Inflammatory macrophage (primary cell): ENCODE measurements around the gene LRCH1.

ENCODE experiments used
- DNase-seq, 2 donors: peaks; one replicate each; pipeline ENCODE4 v3.0.0-alpha.2; 2020 to 2022

Gene LRCH1

GRCh38 chr13:46562581-46562980, 9.6 kb downstream of the LRCH1 start:
- no peak for DNase-seq

- DNase-seq: no peak
These were observed 13.1 kb downstream of the LRCH1 start for GRCh38 chr13:46565808-46566750.

GRCh38 chr13:46567671-46568070, 14.7 kb downstream of the LRCH1 start:
- no peak for DNase-seq

GRCh38 chr13:46569456-46569855, 16.5 kb downstream of the LRCH1 start:
- no peak for DNase-seq

GRCh38 chr13:46570273-46570672, 17.3 kb downstream of the LRCH1 start:
- no peak for DNase-seq

- no peak for DNase-seq
These were observed 18.4 kb downstream of the LRCH1 start for GRCh38 chr13:46571189-46571908.

- no peak for DNase-seq
These were observed 19.1 kb downstream of the LRCH1 start for GRCh38 chr13:46571909-46572595.

- DNase-seq: no peak
These were observed 19.9 kb downstream of the LRCH1 start for GRCh38 chr13:46572752-46573431.

GRCh38 chr13:46575301-46575771, 22.4 kb downstream of the LRCH1 start:
- peak; percentile 86 to 97 for DNase-seq

- no peak for DNase-seq
These were observed 22.9 kb downstream of the LRCH1 start for GRCh38 chr13:46575818-46576221.

GRCh38 chr13:46576762-46577161, 23.8 kb downstream of the LRCH1 start:
- DNase-seq: no peak

- no peak for DNase-seq
These were observed 25.0 kb downstream of the LRCH1 start for GRCh38 chr13:46577696-46578589.

- peak in 1 of 2 donors; percentile 53 for DNase-seq
These were observed 25.6 kb downstream of the LRCH1 start for GRCh38 chr13:46578590-46578975.

GRCh38 chr13:46580362-46580839, 27.4 kb downstream of the LRCH1 start:
- peak; percentile 31 to 37 for DNase-seq

GRCh38 chr13:46582190-46582589, 29.2 kb downstream of the LRCH1 start:
- no peak for DNase-seq

GRCh38 chr13:46586751-46587514, 34.0 kb downstream of the LRCH1 start:
- DNase-seq: no peak

GRCh38 chr13:46587807-46588418, 34.9 kb downstream of the LRCH1 start:
- DNase-seq: no peak

- no peak for DNase-seq
These were observed 39.4 kb downstream of the LRCH1 start for GRCh38 chr13:46592385-46592784.

- no peak for DNase-seq
These were observed 40.4 kb downstream of the LRCH1 start for GRCh38 chr13:46593398-46593797.
